GM21447 (cell line): ENCODE data around the gene ERFE.

ENCODE experiments used
- ATAC-seq: cut with Tn5 transposase; IDR thresholded peaks from one replicate; pipeline ENCODE4 v1.9.1; 2021; ENCODE audit not compliant: unreplicated experiment

Gene ERFE

GRCh38 chr2:238203094-238203972, 44.6 kb downstream of the ERFE start, which contains the start of gene ILKAP:
ILKAP (minus strand) TSS chr2:238203695; CDS start chr2:238203553, 142 bp downstream.
- ATAC-seq = peak; percentile 85

DNA sequence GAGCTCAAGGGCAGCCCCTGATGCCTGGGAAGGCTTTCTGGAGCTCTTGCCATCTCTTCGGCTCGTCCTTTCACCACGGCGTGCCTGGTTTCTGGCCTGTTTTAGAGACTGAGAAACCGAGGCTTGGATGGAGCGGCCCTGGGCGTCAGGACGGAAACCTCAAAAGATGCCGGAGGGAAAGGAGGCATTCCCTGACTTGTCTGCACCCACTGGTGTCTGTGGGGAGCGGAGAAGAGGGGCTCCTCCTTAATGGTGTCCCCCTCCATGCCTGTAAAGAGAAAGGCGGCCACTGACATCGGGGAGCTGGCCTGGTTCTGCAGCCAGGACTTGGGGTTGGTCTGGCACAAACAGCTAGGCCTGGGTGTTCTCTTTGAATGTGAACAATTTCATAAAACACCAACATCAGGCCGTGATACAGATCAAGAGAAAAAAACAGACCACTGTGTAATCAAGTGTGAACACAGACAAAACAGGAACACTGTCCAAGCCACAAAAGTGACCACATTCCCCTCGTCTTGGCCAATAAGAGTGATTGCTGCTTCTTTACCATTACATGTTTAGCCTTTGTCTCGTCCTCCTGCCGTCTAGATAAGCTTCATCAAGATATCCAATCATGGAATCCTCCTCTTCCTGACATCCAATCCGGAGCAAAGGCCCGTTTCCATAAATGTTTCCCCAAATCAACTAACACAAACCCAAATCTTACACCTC, 45.4 kb downstream of the ERFE start:
- ATAC-seq = peak; percentile 21

- no peak for ATAC-seq
Measured at GRCh38 chr2:238207006-238207405, 48.2 kb downstream of the ERFE start.

GRCh38 chr2:238216651-238217184, 57.9 kb downstream of the ERFE start:
- ATAC-seq = no peak
